GM19452 (cell line): ENCODE measurements around the gene GSTM3.

Experiments used
- ATAC-seq: cut with Tn5 transposase; IDR thresholded peaks from one replicate; pipeline ENCODE4 v1.9.1; 2021; ENCODE audit not compliant: unreplicated experiment

GSTM3 gene

DNA sequence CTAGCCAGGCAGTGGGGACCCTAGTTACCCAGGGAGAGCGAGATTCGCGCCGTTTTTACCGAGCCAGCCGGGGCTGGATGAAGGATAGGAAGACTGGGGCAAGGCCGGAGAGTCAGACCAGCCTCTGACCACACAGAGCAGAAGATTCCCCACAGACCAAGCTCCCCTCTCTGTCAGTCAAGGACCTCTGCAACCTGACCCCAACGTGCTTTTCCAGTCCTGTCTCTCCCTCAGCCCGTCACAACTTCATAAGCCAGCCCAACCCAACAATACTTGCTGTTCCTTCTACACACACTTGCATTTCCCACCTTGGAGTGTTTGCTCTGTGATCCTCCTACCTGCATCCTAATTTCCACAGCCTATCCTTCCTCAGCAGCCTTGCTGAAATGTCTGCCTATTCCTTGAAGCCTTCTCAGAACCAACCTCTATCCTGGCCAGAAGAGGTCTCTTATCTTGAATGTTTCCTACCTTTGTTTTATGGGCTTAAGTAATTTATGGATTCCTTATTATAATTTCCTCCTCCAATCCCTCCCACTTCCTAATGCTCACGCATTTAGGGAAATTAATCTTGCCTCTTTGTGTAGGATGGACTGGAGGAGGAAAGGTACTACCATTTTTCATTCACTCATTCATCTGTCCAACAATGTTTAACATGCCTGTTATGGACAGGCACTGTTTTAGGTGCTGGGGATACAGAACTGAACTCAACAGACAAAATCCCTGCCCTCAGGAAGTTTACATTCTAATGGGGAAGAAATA is at the start of gene GSTM3:
Gene GSTM3 (minus strand): TSS at position 424 of the 759 bp plus-strand sequence. CDS start 751 bp downstream, outside the sequence.
- ATAC-seq, result no peak

- no peak for ATAC-seq
Observed at GRCh38 chr1:109790329-109790728, 49.5 kb upstream of the GSTM3 start.

GRCh38 chr1:109789551-109790180 is 48.8 kb upstream of the GSTM3 start:
- ATAC-seq, result no peak

GRCh38 chr1:109788695-109789521 is 48.1 kb upstream of the GSTM3 start:
- no peak for ATAC-seq

DNA sequence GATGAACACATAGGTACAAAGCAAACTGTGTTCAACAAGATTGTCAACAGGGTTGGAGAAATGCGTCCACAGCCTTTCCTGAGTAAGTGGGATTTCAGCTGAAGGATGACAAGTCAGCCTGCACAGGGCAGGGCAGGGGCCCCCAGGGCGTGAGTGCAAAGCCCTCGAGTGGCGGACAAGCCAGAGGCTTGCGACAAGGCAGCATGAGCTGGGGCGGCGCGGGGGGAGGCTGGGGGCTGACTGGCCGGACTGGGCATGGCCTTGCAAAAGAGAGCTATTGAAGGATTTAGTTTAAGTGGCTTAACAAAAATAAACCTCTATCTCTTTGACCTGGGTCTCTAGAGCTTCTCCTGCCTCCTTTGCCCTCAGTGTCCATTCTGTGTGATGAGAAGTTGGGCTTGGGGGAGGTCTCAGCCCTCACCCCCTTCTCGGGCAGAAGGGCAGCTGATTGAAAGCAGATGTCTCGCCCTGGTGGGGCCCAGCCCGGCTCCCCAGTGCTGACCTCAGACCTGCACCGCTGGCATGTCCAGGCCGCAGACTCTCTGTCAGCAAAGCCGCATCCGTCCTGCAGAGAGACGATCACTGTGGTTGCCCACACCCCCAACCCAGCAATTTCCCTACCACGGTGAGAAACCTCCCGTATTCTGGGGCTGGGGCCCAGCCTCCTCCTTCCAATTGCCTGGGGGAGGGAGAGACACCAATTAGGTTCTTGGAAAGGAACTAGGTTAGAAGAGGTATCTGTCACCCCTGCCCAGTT is 47.2 kb upstream of the GSTM3 start:
- ATAC-seq, result no peak

- ATAC-seq, result no peak
Observed at GRCh38 chr1:109787211-109787844, 46.5 kb upstream of the GSTM3 start.

GRCh38 chr1:109786531-109787021 is 45.7 kb upstream of the GSTM3 start:
- no peak for ATAC-seq

- no peak for ATAC-seq
Observed at GRCh38 chr1:109786112-109786480, 45.3 kb upstream of the GSTM3 start.

DNA sequence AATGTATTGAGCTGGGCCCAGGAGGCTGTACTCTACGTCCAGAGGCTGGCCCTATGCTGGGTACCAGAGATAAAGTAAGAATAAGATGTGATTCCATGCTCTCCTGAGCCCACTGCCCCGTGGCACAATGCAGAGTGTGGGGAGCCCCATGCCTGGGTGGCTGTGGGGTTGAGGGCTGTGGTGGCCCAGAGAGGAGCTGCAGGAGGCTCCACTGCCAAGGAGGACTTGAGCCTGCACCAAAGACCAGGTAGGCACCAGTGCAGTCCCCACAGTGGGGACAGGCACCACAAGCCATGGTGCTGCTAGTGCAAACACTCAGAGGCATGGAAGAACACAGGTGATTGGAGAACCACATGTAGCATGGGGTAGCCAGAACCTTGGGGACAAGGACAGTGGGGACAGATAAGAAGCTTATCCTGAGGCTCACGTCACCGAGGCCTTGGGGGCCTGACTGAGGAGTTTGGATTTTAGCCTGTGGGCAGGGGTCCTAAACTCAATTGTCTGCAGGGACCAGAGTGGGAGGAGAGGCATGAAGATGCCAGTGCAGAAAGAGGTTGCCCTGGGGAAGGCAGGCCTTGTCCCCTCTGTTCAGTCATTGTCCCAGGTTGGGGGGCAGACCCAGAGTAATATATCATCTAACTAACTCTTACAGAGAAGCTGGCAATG is 44.7 kb upstream of the GSTM3 start:
- no peak for ATAC-seq

DNA sequence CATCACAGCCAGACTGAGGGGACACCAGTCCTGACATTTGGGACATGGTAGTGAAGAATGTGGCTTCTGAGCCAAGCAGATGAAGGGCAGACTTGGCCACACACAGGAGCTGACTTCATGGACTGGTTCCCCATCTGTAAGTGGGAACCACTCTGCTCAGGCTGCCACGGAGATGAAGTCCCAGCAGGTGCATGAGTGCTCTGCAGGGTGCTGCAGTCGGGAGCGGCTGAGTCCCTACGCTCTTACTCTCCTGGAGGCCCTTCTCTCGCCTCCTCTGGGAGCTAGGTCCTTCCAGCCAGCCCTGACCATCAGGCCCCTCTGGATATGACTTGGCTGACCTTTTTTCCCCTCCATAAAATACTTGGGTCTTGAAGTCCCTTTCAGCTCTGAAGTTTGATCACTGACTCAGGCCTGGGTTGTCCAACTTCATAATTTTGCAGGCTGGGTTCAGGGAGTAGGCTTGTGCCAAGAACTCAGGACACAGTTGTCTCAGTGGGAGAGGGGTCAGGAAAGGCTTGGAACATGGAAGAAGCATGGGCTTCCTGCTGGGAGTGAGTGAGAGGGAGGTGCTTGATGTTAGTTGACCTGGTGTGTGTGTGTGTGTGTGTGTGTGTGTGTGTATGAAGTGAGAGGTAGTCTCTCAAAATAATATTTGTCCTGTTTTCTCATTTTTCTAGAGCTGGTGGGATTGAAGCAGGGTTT is 43.9 kb upstream of the GSTM3 start:
- no peak for ATAC-seq

DNA sequence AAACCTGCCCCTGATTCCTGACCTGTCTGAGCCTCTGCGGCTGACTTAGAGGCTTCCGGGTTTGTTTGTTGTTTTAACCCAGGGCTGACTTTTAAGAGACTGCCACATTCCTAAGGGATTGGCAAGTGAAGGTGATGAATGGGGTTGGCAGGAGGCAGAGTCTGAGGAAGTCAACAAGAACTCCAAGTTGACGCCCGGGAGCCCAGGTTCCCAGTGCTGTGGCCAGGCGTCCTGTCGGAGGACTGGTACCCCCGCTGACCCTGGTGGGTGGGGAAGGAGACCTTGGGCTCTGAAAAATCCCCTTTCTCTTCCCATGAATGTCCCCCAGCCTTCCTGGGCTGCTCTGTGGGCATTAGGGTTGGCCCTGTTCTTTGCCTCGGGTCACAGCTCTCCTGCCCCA is 42.6 kb upstream of the GSTM3 start:
- ATAC-seq, result no peak

DNA sequence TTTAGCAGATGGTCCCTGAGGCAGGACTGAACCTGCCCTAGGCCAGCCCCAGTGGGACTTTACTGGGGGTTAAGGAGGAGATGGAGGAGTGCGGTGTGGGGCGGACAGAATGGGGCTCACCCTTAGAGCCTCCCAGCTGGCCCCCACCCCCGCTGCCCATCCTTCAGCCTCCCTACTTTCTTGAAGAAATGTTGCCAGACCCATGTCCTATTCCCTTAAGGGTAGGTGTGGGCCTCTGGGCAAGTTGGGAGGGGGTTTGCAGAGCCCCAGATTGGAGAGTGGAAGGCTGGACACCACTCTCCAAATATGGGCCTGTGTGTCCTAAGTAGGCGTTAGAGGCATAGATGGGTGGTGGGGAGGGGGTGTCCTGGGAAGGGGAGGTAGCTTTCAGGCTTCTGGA is 42.1 kb upstream of the GSTM3 start:
- ATAC-seq, result no peak

DNA sequence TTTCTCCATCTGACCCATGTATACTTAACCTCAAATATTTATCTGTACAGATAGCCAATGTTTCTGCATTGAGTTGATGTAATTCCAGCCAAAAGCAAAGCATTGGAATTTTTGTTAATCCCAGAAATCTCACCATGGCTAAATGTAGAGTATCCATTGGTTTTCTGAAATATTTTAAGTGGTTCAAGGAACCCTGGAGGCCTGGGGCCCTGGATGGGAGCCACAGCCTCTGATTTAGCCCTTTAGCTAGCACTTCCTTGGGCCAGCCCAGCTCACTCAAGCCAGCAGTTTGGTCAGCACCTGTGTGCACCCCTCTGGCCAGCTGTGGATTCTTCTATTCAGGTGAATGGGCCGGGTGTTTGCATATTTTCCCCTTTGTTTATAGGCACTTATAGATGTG is 41.7 kb upstream of the GSTM3 start:
- no peak for ATAC-seq

- ATAC-seq, result no peak
Observed at GRCh38 chr1:109781806-109782205, 41.0 kb upstream of the GSTM3 start.

DNA sequence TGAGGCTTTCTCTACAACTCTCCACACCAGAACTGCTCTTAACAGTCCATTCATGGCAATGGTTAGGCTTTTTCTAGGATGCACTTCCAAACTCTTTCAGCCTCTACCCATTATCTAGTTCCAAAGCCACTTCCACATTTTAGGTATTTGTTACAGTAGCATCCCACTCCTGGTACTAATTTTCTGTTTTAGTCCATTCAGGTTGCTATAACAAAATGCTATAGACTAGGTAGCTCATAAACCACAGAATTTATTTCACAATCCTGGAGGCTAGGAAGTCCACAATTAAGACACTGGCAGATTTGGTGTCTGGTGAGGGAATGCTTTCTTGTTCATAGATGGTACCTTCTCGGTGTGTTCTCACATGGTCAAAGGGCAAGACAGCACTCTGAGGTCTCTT is 40.1 kb upstream of the GSTM3 start:
- no peak for ATAC-seq

DNA sequence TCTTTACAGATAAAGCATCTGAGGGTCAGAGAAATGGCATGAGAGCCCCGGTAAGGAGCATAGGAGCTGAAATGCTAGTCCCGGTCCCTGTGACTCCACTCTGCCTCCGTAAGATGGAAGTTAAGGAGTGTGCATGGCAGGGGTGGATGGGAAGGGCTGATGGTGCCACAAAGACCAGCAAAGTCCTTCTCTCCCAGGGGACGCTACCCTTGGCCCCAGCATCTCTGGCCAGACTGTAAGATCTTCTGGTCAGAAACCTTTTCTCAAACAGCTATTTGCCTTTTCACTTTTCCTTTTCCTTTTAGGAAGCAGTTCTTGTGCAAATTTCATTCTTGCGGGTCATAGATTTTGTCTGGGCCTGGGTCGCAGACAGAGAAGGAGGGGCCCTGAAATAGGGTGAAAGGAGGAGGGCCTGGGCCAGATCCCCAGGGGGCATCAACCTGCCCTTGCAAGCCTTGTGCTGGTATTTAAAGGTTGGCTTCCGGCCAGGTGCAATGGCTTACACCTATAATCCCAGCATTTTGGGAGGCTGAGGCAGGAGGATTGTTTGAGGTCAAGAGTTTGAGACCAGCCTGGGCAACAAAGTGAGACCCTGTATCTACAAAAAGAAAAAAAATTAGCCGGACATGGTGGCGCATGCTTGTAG is 37.3 kb upstream of the GSTM3 start:
- ATAC-seq, result no peak

GRCh38 chr1:109777436-109777835 is 36.6 kb upstream of the GSTM3 start:
- ATAC-seq, result no peak

DNA sequence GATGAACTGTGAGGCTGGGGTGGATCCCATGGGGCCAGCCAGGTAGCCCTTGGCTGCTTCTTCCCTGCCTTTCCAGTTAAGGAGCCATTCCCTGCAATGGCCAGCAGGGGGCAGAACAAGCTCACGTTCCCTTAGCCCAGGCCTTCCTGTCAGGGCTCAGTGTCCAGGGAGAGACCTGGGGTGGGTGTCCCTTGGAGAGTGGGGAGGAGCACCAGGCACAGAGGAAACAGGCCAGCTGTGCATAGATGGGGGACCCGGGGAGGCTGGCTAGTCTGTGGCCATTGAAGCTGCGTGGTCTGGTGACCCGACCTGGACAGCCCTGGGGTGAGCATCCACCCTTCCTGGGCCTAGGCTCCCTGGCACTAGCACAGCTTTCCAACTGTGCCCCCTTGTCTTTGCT is 36.1 kb upstream of the GSTM3 start:
- no peak for ATAC-seq
